ENCODE data around the gene RFFL.

The RFFL gene

GRCh38 chr17:34997355-34997862 is 66.1 kb downstream of the RFFL start:
- peaks cover 80% of the 10 kb centered on the region for H3K36me3 ChIP-seq (ENCODE audit: insufficient read depth, low read length)
- TF ChIP-seq EZH2 (IDR thresholded peaks at IDR 0.05; ENCODE audit: borderline replicate concordance, low read length) = no peak
- TF ChIP-seq, protein P1, sequence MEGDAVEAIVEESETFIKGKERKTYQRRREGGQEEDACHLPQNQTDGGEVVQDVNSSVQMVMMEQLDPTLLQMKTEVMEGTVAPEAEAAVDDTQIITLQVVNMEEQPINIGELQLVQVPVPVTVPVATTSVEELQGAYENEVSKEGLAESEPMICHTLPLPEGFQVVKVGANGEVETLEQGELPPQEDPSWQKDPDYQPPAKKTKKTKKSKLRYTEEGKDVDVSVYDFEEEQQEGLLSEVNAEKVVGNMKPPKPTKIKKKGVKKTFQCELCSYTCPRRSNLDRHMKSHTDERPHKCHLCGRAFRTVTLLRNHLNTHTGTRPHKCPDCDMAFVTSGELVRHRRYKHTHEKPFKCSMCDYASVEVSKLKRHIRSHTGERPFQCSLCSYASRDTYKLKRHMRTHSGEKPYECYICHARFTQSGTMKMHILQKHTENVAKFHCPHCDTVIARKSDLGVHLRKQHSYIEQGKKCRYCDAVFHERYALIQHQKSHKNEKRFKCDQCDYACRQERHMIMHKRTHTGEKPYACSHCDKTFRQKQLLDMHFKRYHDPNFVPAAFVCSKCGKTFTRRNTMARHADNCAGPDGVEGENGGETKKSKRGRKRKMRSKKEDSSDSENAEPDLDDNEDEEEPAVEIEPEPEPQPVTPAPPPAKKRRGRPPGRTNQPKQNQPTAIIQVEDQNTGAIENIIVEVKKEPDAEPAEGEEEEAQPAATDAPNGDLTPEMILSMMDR (IDR thresholded peaks at IDR 0.05; ENCODE audit: low read length) = no peak
- H3K4me1 ChIP-seq (ENCODE audit: insufficient read depth, low read length, severe bottlenecking) = no peaks in the 10 kb centered on the region
- no peak overlapping the region for H3K4me3 ChIP-seq (ENCODE audit: low read depth, low read length, poor library complexity, severe bottlenecking)
- no peaks in the 10 kb centered on the region for H3K79me2 ChIP-seq (ENCODE audit: insufficient read depth, low read length)
- H3K9me3 ChIP-seq (ENCODE audit: low read length) = no peaks in the 10 kb centered on the region
- no peaks in the 10 kb centered on the region for H3K9me2 ChIP-seq (ENCODE audit: low read depth, low read length)
- H3K27me3 ChIP-seq (ENCODE audit: insufficient read depth, low read length) = no peaks in the 10 kb centered on the region
- H3K27ac ChIP-seq (ENCODE audit: low read depth, low read length, poor library complexity, severe bottlenecking) = no peak overlapping the region
- H3K9ac ChIP-seq (ENCODE audit: low read length) = no peak overlapping the region
- no peak overlapping the region for H3K4me2 ChIP-seq (ENCODE audit: low read length)
- no peaks in the 10 kb centered on the region for H3F3A ChIP-seq (ENCODE audit: insufficient read depth, low read length)
- H4K20me1 ChIP-seq (ENCODE audit: insufficient read depth, low read length) = no peaks in the 10 kb centered on the region
- no peak overlapping the region for H2AFZ ChIP-seq (ENCODE audit: low read length)

DNA sequence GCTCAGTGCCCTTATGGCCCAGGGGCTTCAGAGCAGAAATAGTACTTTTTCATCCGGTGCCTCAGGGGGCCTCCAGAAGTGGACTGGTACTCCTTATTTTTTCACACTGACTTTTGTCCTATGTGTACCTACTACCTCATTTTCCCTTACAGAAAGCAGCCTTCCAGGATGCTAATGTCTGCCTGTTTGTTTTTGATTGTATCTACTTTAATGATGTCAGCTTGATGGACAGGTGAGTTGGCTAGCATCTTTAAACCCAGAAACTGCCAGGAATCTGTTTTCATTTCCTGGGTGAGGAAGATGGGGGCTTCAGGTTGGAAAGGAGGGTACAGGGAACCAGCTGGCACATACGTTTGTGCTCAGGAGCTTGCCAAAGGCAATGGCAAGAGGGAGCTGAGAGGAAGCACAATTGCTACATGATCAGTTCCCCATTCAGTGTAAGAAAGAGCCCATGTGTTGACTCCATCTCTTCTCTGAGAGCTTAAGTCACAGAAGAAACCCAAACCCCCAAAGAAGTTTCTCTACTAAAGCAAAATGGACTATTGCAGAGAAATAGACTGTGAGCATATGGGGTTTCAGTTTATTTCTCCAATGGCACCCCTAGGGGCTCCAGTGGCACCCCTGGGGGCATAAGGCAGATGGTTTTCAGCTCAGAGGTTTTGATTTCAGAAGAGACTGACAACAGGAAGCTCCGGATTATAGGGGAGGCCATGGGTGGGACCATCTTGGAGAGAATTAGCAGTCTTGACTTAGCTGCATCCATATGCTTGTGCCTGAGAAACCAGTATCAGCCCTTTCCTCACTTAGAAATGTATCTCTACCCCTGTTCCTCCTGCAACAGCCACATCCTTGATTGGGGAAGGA is 66.9 kb downstream of the RFFL start:
- no peak overlapping the region for H3K4me3 ChIP-seq (ENCODE audit: low read depth, low read length, poor library complexity, severe bottlenecking)
- no peaks in the 10 kb centered on the region for H4K20me1 ChIP-seq (ENCODE audit: insufficient read depth, low read length)
- no peaks in the 10 kb centered on the region for H3K79me2 ChIP-seq (ENCODE audit: insufficient read depth, low read length)
- no peak overlapping the region for H3K27ac ChIP-seq (ENCODE audit: low read depth, low read length, poor library complexity, severe bottlenecking)
- H3F3A ChIP-seq (ENCODE audit: insufficient read depth, low read length) = no peaks in the 10 kb centered on the region
- H3K27me3 ChIP-seq (ENCODE audit: insufficient read depth, low read length) = no peaks in the 10 kb centered on the region
- no peaks in the 10 kb centered on the region for H3K9me3 ChIP-seq (ENCODE audit: low read length)
- H3K36me3 ChIP-seq (ENCODE audit: insufficient read depth, low read length) = peaks cover 80% of the 10 kb centered on the region
- H3K9ac ChIP-seq (ENCODE audit: low read length) = no peak overlapping the region
- no peak overlapping the region for H2AFZ ChIP-seq (ENCODE audit: low read length)
- no peaks in the 10 kb centered on the region for H3K9me2 ChIP-seq (ENCODE audit: low read depth, low read length)
- H3K4me1 ChIP-seq (ENCODE audit: insufficient read depth, low read length, severe bottlenecking) = no peaks in the 10 kb centered on the region
- H3K4me2 ChIP-seq (ENCODE audit: low read length) = no peak overlapping the region
- TF ChIP-seq, protein P1 (IDR thresholded peaks at IDR 0.05; ENCODE audit: low read length) = no peak
- no peak for TF ChIP-seq EZH2 (IDR thresholded peaks at IDR 0.05; ENCODE audit: borderline replicate concordance, low read length)

- Histone ChIP-seq H3K4me3 (ENCODE audit: low read depth, low read length, poor library complexity, severe bottlenecking) (no peak overlapping the region), H3K27me3 (ENCODE audit: insufficient read depth, low read length) (no peaks in the 10 kb centered on the region), H3K27ac (ENCODE audit: low read depth, low read length, poor library complexity, severe bottlenecking) (no peak overlapping the region), H2AFZ (ENCODE audit: low read length) (no peak overlapping the region), H3K4me1 (ENCODE audit: insufficient read depth, low read length, severe bottlenecking) (no peaks in the 10 kb centered on the region), H3K9ac (ENCODE audit: low read length) (no peak overlapping the region), H3K79me2 (ENCODE audit: insufficient read depth, low read length) (no peaks in the 10 kb centered on the region), H3K9me2 (ENCODE audit: low read depth, low read length) (no peaks in the 10 kb centered on the region), H3K4me2 (ENCODE audit: low read length) (no peak overlapping the region), H3K9me3 (ENCODE audit: low read length) (no peaks in the 10 kb centered on the region), H3K36me3 (ENCODE audit: insufficient read depth, low read length) (peaks cover 84% of the 10 kb centered on the region), H3F3A (ENCODE audit: insufficient read depth, low read length) (no peaks in the 10 kb centered on the region), H4K20me1 (ENCODE audit: insufficient read depth, low read length) (no peaks in the 10 kb centered on the region)
- no peak for TF ChIP-seq EZH2 (IDR thresholded peaks at IDR 0.05; ENCODE audit: borderline replicate concordance, low read length)
- TF ChIP-seq, protein P1 (IDR thresholded peaks at IDR 0.05; ENCODE audit: low read length) = no peak
These were observed 70.5 kb downstream of the RFFL start for GRCh38 chr17:34993031-34993430.
